ENCODE results near the gene SOWAHD. TPM values are rescaled to one million over a fixed set of nuclear protein-coding genes. Genes with fewer than 3 reads are reported as not detected.
"Not testable (repeated sequence)": the region's sequence is repeated elsewhere in the genome, so short reads cannot be mapped to it uniquely, and the experiment has no call there.

Gene SOWAHD
- total RNA-seq, 1 experiment from 2014 or later, result 1.4 TPM

- DNase-seq, result no peak
- no peaks in the 10 kb centered on the region for H3K79me2 ChIP-seq (ENCODE audit: low read depth)
- H3K9me3 ChIP-seq (ENCODE audit: insufficient read depth, low read depth), result no peaks in the 10 kb centered on the region
- no peak overlapping the region for H2AFZ ChIP-seq
- TF ChIP-seq CTCF (conservative IDR thresholded peaks at IDR 0.05), result no peak
- TF ChIP-seq EZH2 (IDR thresholded peaks at IDR 0.05; ENCODE audit: low read depth), result no peak
- peaks cover 30% of the 10 kb centered on the region for H3F3A ChIP-seq (ENCODE audit: insufficient read depth, low read depth)
- intact Hi-C loops (cut with micrococcal nuclease; ENCODE audit: unreplicated experiment), result no loop called here
- BruUV-seq (replicated peaks), result no TSS peak
- peak overlapping the region; percentile 48; the same call in 1 of the 2 replicates for H3K4me2 ChIP-seq
- H3K27me3 ChIP-seq (ENCODE audit: insufficient read depth, low read depth), result no peaks in the 10 kb centered on the region
- H3K9me2 ChIP-seq (ENCODE audit: insufficient read depth), result no peaks in the 10 kb centered on the region
- POLR2A ChIA-PET (ENCODE audit: unreplicated experiment), result no interaction called here
- CTCF ChIA-PET, result interaction anchor here (0.6 kb wide), 1 partner anchor 53 kb away, joined by 3 read pairs; no protein-coding TSS in a partner anchor
- H3K4me1 ChIP-seq (replicated peaks; ENCODE audit: insufficient read depth), result peaks cover 13% of the 10 kb centered on the region
- H3K4me3 ChIP-seq, result no peak overlapping the region
- no peaks in the 10 kb centered on the region for H4K20me1 ChIP-seq (ENCODE audit: insufficient read depth)
- peak overlapping the region; percentile 20; the same call in 1 of the 2 replicates for H3K27ac ChIP-seq
- no peaks in the 10 kb centered on the region for H3K36me3 ChIP-seq (ENCODE audit: low read depth)
Observed at GRCh38 chrX:119763836-119764387, 5.5 kb downstream of the SOWAHD start.

GRCh38 chrX:119768436-119768835, 10.0 kb downstream of the SOWAHD start:
- H3K4me1 ChIP-seq (replicated peaks; ENCODE audit: insufficient read depth); H3K4me3 ChIP-seq; CTCF ChIA-PET; POLR2A ChIA-PET (ENCODE audit: unreplicated experiment); H3K36me3 ChIP-seq (ENCODE audit: low read depth); H2AFZ ChIP-seq; H3K27me3 ChIP-seq (ENCODE audit: insufficient read depth, low read depth); H3K9me3 ChIP-seq (ENCODE audit: insufficient read depth, low read depth); H4K20me1 ChIP-seq (ENCODE audit: insufficient read depth); BruUV-seq (replicated peaks); H3K79me2 ChIP-seq (ENCODE audit: low read depth); H3K9me2 ChIP-seq (ENCODE audit: insufficient read depth); intact Hi-C loops (cut with micrococcal nuclease; ENCODE audit: unreplicated experiment): not testable (repeated sequence)
- H3K4me2 ChIP-seq, result peak overlapping the region; percentile 40
- peak; percentile 74 to 87 for DNase-seq
- H3K27ac ChIP-seq, result peak overlapping the region; percentile 49
- peaks cover 21% of the 10 kb centered on the region for H3F3A ChIP-seq (ENCODE audit: insufficient read depth, low read depth)

- H3K9me2 ChIP-seq (ENCODE audit: insufficient read depth); H3K4me2 ChIP-seq; H3K27me3 ChIP-seq (ENCODE audit: insufficient read depth, low read depth); POLR2A ChIA-PET (ENCODE audit: unreplicated experiment); CTCF ChIA-PET; H3K79me2 ChIP-seq (ENCODE audit: low read depth); intact Hi-C loops (cut with micrococcal nuclease; ENCODE audit: unreplicated experiment); H4K20me1 ChIP-seq (ENCODE audit: insufficient read depth); H3K4me1 ChIP-seq (replicated peaks; ENCODE audit: insufficient read depth); H3K4me3 ChIP-seq; H2AFZ ChIP-seq; H3K27ac ChIP-seq; BruUV-seq (replicated peaks); DNase-seq; H3K36me3 ChIP-seq (ENCODE audit: low read depth); H3K9me3 ChIP-seq (ENCODE audit: insufficient read depth, low read depth): not testable (repeated sequence)
- peaks cover 19% of the 10 kb centered on the region for H3F3A ChIP-seq (ENCODE audit: insufficient read depth, low read depth)
Observed at GRCh38 chrX:119769388-119769787, 11.0 kb downstream of the SOWAHD start.

GRCh38 chrX:119775517-119776238, 17.3 kb downstream of the SOWAHD start:
- Histone ChIP-seq H4K20me1 (ENCODE audit: insufficient read depth) (peaks cover under 1% of the 10 kb centered on the region), H3K36me3 (ENCODE audit: low read depth) (no peaks in the 10 kb centered on the region), H3K27me3 (ENCODE audit: insufficient read depth, low read depth) (no peaks in the 10 kb centered on the region), H3K27ac (no peak overlapping the region), H3K9me3 (ENCODE audit: insufficient read depth, low read depth) (no peaks in the 10 kb centered on the region), H3K4me3 (no peak overlapping the region), H3F3A (ENCODE audit: insufficient read depth, low read depth) (peaks cover 12% of the 10 kb centered on the region; the same call in 1 of the 2 replicates), H3K79me2 (ENCODE audit: low read depth) (no peaks in the 10 kb centered on the region), H3K4me1 (replicated peaks; ENCODE audit: insufficient read depth) (no peaks in the 10 kb centered on the region), H3K9me2 (ENCODE audit: insufficient read depth) (no peaks in the 10 kb centered on the region), H2AFZ (no peak overlapping the region), H3K4me2 (no peak overlapping the region)
- CTCF ChIA-PET, result no interaction called here
- POLR2A ChIA-PET (ENCODE audit: unreplicated experiment), result interaction anchor here (0.5 to 0.7 kb wide), 3 partner anchors 16 to 172 kb away, joined by 3 to 6 read pairs (median 4); partner anchors contain the start of genes RPL39 and UPF3B
- no peak for TF ChIP-seq EZH2 (IDR thresholded peaks at IDR 0.05; ENCODE audit: low read depth)
- TF ChIP-seq CTCF (conservative IDR thresholded peaks at IDR 0.05), result no peak
- intact Hi-C loops (cut with micrococcal nuclease; ENCODE audit: unreplicated experiment), result no loop called here
- BruUV-seq (replicated peaks), result no TSS peak
- DNase-seq, result no peak

Data from PC-9 (cell line).